ENCODE data around the gene RIOK3.
"Not testable (repeated sequence)": the region's sequence is repeated elsewhere in the genome, so short reads cannot be mapped to it uniquely, and the experiment has no call there.

RIOK3 gene

GRCh38 chr18:23451011-23451410 is 2.1 kb upstream of the RIOK3 start:
- DNase-seq (ENCODE audit: low spot score) = no peak

- no peak for DNase-seq (ENCODE audit: low spot score)
Measured at GRCh38 chr18:23451491-23451890, 1.6 kb upstream of the RIOK3 start.

- no peak for DNase-seq (ENCODE audit: low spot score)
Measured at GRCh38 chr18:23452347-23452727, 750 bp upstream of the RIOK3 start.

- DNase-seq (ENCODE audit: low spot score) = peak; percentile 39
Measured at GRCh38 chr18:23453680-23454058, 582 bp downstream of the RIOK3 start.

- no peak for DNase-seq (ENCODE audit: low spot score)
Measured at GRCh38 chr18:23456835-23457234, 3.7 kb downstream of the RIOK3 start.

DNA sequence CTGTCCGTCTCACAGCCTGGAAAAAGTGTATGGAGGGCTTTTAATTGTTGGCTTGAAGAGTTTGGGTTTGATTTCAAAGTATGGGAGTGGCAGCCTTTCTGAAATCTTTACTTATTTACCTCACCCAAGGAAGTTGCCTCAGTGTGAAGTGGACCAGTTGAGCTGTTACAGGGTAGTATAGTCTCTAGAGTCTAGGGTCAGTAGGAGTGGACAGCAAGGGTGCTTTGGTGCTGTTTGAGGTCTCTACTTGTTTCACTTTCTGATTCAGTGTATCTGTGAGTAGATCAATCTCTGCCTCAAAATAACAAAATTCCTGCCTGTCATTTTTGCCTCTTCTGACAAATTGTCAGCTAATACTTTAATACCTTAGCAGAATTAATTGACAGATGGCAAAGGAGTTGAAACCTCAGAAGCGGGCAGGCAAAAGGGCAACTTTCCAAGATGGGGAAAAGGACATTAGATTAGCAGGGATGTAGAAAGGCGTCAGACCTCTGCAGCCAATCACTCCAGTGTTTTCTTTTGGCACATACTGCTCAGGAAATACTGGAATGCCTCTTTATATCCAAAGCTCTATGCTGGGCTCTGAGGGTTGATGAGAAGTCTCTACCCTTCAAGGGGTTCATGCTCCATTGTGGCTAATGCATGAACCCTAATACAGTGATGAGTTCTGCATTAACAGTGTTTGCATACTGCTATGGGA is 5.9 kb downstream of the RIOK3 start:
- peak; percentile 9 for DNase-seq (ENCODE audit: low spot score)

DNA sequence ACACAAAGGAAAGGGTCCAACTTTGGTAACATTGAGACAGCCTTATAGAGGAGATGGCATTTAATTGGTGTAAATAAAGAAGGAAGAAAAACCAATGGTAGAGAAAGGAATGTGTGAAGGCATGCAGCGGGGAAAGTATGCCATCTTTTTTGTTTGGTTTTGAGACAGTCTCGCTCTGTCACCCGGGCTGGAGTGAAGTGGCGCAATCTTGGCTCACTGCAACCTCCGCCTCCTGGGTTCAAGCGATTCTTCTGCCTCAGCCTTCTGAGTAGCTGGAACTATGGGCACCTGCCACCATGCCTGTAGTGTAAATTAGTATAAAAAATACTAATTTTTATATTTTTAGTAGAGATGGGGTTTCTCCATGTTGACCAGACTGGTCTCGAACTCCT is 6.4 kb downstream of the RIOK3 start:
- no peak for DNase-seq (ENCODE audit: low spot score)

GRCh38 chr18:23460285-23461273 is 7.5 kb downstream of the RIOK3 start:
- no peak for DNase-seq (ENCODE audit: low spot score)

DNA sequence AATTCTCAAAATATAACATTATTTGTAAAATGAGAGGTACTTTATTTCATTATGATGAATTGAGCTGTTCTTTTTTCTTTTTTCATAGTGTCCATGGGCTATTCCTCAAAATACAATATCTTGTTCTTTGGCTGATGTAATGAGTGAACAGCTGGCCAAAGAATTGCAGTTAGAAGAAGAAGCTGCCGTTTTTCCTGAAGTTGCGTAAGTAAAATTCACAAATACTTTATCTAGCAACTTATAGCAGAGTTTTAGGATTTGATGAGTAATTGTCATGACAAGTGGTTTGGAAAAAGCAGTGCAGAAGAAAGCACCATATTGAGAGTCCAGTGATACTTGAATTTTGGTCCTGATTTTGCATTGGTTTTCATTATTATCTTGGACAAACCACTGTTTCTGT is 9.8 kb downstream of the RIOK3 start:
- no peak for DNase-seq (ENCODE audit: low spot score)

DNA sequence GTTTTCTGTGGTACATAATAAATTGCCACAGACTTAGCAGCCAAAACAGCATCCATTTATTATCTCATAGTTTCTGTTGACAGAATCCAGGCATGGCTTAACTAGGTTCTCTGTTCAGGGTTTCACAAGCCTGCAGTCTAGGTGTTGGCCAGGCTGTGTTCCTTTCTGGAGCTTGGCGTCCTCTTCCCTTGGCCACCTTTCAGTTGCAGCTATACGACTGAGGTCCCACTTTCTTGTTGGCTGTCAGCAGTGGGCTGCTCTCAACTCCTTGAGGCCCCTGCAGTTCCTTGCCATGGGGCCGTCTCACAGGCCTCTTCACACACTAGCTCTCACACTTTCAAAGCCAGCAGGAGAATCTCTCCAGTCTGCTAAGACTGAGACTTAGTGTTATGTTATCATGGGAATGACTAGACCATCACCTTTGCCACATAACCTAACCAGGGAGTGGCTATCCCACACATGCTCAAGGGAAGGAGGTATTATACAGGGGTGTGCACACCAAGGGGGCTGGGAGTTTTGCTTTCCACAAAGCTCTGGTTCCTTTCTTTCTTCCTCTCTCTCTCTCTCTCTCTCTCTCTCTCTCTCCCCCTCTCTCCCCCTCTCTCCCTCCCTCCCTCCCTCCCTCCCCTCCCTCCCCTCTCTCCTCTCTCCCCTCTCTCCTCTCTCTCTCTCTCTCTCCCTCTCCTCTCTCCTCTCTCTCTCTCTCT is 15.8 kb downstream of the RIOK3 start:
- no peak for DNase-seq (ENCODE audit: low spot score)

GRCh38 chr18:23470620-23471387 is 17.7 kb downstream of the RIOK3 start:
- DNase-seq (ENCODE audit: low spot score) = no peak

DNA sequence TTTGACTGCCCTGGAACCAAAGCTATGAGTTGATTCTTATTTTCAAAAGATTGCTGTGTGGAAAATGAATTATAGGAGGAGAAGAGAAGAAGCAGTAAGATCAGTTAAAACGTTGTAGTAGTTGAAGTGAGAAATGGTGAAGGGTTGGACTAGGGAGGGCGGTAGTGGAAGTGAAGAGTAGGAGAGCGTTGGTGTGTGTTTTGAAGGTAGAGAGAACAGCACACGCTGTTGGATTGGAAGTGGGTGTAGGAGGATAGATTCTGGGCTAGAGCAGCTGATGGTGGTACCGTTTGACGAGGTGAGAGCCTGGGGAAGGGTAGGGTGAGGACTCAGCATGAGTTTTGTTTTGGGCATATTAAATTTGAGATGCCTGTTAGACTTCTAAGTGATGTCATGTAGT is 18.4 kb downstream of the RIOK3 start:
- no peak for DNase-seq (ENCODE audit: low spot score)

GRCh38 chr18:23479829-23480505 is 26.9 kb downstream of the RIOK3 start:
- no peak for DNase-seq (ENCODE audit: low spot score)

GRCh38 chr18:23484561-23485182 is 31.6 kb downstream of the RIOK3 start:
- DNase-seq (ENCODE audit: low spot score) = no peak

- DNase-seq (ENCODE audit: low spot score) = no peak
Measured at GRCh38 chr18:23485386-23485785, 32.3 kb downstream of the RIOK3 start.

GRCh38 chr18:23487738-23488570 is 34.9 kb downstream of the RIOK3 start:
- no peak for DNase-seq (ENCODE audit: low spot score)

GRCh38 chr18:23489586-23489985 is 36.5 kb downstream of the RIOK3 start:
- DNase-seq (ENCODE audit: low spot score) = not testable (repeated sequence)

GRCh38 chr18:23493654-23494053 is 40.6 kb downstream of the RIOK3 start:
- no peak for DNase-seq (ENCODE audit: low spot score)

DNA sequence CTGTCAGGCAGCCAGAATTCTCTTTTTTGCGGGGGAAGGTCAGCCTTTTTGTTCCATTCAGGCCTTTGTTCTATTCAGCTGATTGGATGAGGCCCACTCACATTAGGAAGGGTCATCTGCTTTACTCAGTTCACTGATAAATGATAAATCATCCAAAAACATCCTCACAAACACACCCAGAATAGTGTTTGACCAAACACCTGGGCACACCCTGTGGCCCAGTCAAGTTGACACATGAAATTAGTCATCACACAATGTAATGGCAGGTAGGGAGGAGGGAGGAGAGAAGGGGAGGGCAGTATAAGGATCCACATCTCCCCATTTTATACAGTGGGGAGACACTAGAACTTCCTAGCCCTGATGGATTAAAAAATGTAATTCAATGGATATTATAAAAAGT is 41.9 kb downstream of the RIOK3 start:
- DNase-seq (ENCODE audit: low spot score) = no peak
